Vagina (tissue), 2 donors: ENCODE results near the gene PCDHGC4.

Source experiments
- CTCF ChIP-seq, 3 experiments: fragments of 450-650 bp in 2 of 3; fragments of 200-600 bp in 1 of 3; sonication (generic) in 1 of 3; IDR thresholded peaks; one replicate each; pipeline ENCODE4 v1.5.1; 2017 to 2019; ENCODE audit warnings: antibody characterized with exemption in 3 of 3, mild to moderate bottlenecking in 2 of 3, moderate library complexity in 2 of 3
- POLR2A ChIP-seq, 2 donors: fragments of 450-650 bp; IDR thresholded peaks; one replicate each; pipeline ENCODE4 v1.6.1; 2017; ENCODE audit warnings: antibody characterized with exemption in 2 of 2, mild to moderate bottlenecking in 2 of 2, moderate library complexity in 2 of 2
- POLR2AphosphoS5 ChIP-seq, 2 donors: sonication (generic); formaldehyde crosslinking; IDR thresholded peaks; one replicate each; pipeline ENCODE4 v1.9.0; 2017; ENCODE audit warnings: antibody characterized with exemption in 2 of 2, mild to moderate bottlenecking in 2 of 2, low read depth in 1 of 2; ENCODE audit not compliant: insufficient read depth in 1 of 2

GRCh38 chr5:141491323-141492167 is 6.7 kb downstream of the PCDHGC4 start:
- TF ChIP-seq CTCF (IDR thresholded peaks at IDR 0.05), result no peak
- TF ChIP-seq POLR2A (IDR thresholded peaks at IDR 0.05), result no peak
- no peak for TF ChIP-seq POLR2AphosphoS5 (IDR thresholded peaks at IDR 0.05; ENCODE audit: insufficient read depth in 1 of 2, low read depth in 1 of 2)
